K562 (cell line): ENCODE data around the gene JPH4. TPM values are rescaled to one million over a fixed set of nuclear protein-coding genes. Genes with fewer than 3 reads are reported as not detected.

ENCODE experiments used
- CBFA2T3 ChIP-seq: fragments of 450-650 bp; IDR thresholded peaks from 2 replicates; pipeline ENCODE4 v1.6.1; 2017
- COPS2 ChIP-seq: fragments of 450-650 bp; conservative IDR thresholded peaks from 2 replicates; pipeline ENCODE4 v1.6.1; 2016; ENCODE audit warnings: mild to moderate bottlenecking, moderate library complexity
- CTBP1 ChIP-seq: fragments of 450-650 bp; IDR thresholded peaks from 2 replicates; pipeline ENCODE4 v1.6.1; 2016; ENCODE audit warnings: borderline replicate concordance
- FOXO4 ChIP-seq: fragments of 450-650 bp; formaldehyde crosslinking; IDR thresholded peaks from 2 replicates; pipeline ENCODE4 v1.4.0; 2020; ENCODE audit warnings: mild to moderate bottlenecking, moderate library complexity
- FOXP1 ChIP-seq: sonication (generic); formaldehyde crosslinking; IDR thresholded peaks from 2 replicates; pipeline ENCODE4 v1.8.0; 2022; ENCODE audit warnings: mild to moderate bottlenecking, missing genetic modification reagents
- FOXP4 ChIP-seq: sonication (generic); formaldehyde crosslinking; IDR thresholded peaks from 2 replicates; pipeline ENCODE4 v1.8.0; 2022; ENCODE audit warnings: mild to moderate bottlenecking, missing genetic modification reagents, borderline replicate concordance
- GABPA ChIP-seq: fragments of 200-800 bp; sonication (Bioruptor generic); conservative IDR thresholded peaks from 2 replicates; pipeline ENCODE4 v1.6.1; 2016; ENCODE audit warnings: low read depth, missing genetic modification characterization, missing compliant biosample characterization
- HNRNPL ChIP-seq: fragments of 200-400 bp; formaldehyde crosslinking; IDR thresholded peaks from 2 replicates; pipeline ENCODE4 v1.6.1; 2017; ENCODE audit warnings: low read depth, mild to moderate bottlenecking, low read length
- MEF2A ChIP-seq: IDR thresholded peaks from 2 replicates; pipeline ENCODE4 v1.6.1; 2011; ENCODE audit warnings: low read depth, mild to moderate bottlenecking, low read length, moderate library complexity; ENCODE audit not compliant: control insufficient read depth
- NELFE ChIP-seq: IDR thresholded peaks from 2 replicates; pipeline ENCODE4 v1.6.1; 2011; ENCODE audit warnings: mild to moderate bottlenecking; ENCODE audit not compliant: insufficient read depth, insufficient read length
- NFXL1 ChIP-seq: fragments of 450-650 bp; formaldehyde crosslinking; IDR thresholded peaks from 2 replicates; pipeline ENCODE4 v1.4.0; 2021; ENCODE audit warnings: mild to moderate bottlenecking
- PHB ChIP-seq: fragments of 250-450 bp; sonication (Bioruptor Pico); IDR thresholded peaks from 2 replicates; pipeline ENCODE4 v1.5.0; 2021
- RBM14 ChIP-seq: fragments of 200-400 bp; formaldehyde crosslinking; IDR thresholded peaks from 2 replicates; pipeline ENCODE4 v1.6.1; 2018; ENCODE audit warnings: low read depth, mild to moderate bottlenecking, low read length, moderate library complexity, borderline replicate concordance; ENCODE audit not compliant: insufficient read depth
- RCOR1 ChIP-seq, 2 experiments: IDR thresholded peaks; 2 replicates each; pipeline ENCODE4 v1.6.1; 2012; ENCODE audit warnings: low read depth in 2 of 2, low read length in 2 of 2, borderline replicate concordance in 1 of 2, improper control_type of control experiment in 1 of 2
- SIRT6 ChIP-seq: IDR thresholded peaks from one replicate; pipeline ENCODE4 v1.6.1; 2012; ENCODE audit warnings: low read depth, mild to moderate bottlenecking, control low read depth, inconsistent platforms, low read length, moderate library complexity
- ZBTB8A ChIP-seq: fragments of 450-650 bp; IDR thresholded peaks from 2 replicates; pipeline ENCODE4 v1.6.1; 2018; ENCODE audit warnings: mild to moderate bottlenecking, moderate library complexity; ENCODE audit not compliant: partially characterized antibody
- ZNF140 ChIP-seq: fragments of 250-450 bp; sonication (Bioruptor Pico); IDR thresholded peaks from 2 replicates; pipeline ENCODE4 v1.8.0; 2021; ENCODE audit warnings: moderate library complexity, mild to moderate bottlenecking, inconsistent platforms
- ZNF449 ChIP-seq: fragments of 250-450 bp; sonication (Bioruptor Pico); IDR thresholded peaks from 2 replicates; pipeline ENCODE4 v1.8.0; 2022; ENCODE audit warnings: moderate library complexity, mild to moderate bottlenecking, inconsistent platforms
- ZNF551 ChIP-seq: fragments of 250-450 bp; sonication (Bioruptor Pico); IDR thresholded peaks from 2 replicates; pipeline ENCODE4 v1.5.0; 2021; ENCODE audit warnings: mild to moderate bottlenecking, moderate library complexity
- ZNF586 ChIP-seq: fragments of 450-650 bp; formaldehyde crosslinking; conservative IDR thresholded peaks from 2 replicates; pipeline ENCODE4 v1.4.0; 2020; ENCODE audit warnings: mild to moderate bottlenecking, moderate library complexity
- ZNF717 ChIP-seq: fragments of 250-450 bp; sonication (Bioruptor Pico); IDR thresholded peaks from 2 replicates; pipeline ENCODE4 v1.5.0; 2021
- ZZZ3 ChIP-seq: fragments of 450-650 bp; IDR thresholded peaks from 2 replicates; pipeline ENCODE4 v1.6.1; 2016; ENCODE audit warnings: antibody characterized with exemption, mild to moderate bottlenecking, moderate library complexity
- polyA plus RNA-seq, 8 experiments: library from polyadenylated mRNA; depleted of rRNA in 4 of 8; stranded (reverse) in 5 of 8; unstranded in 3 of 8; fragments of >200 nt; fragmentation: Nextera tagmentation in 2 of 8; fragmentation: Illumina TruSeq in 1 of 8; extraction: Ambion mirVana in 2 of 8; extraction: Trizol in 1 of 8; gene quantifications; 2 replicates each; pipeline versions ENCODE4 v1.2.1 to v1.2.3, GENCODE V29; 2011 to 2014; ENCODE audit warnings: inconsistent platforms in 1 of 8, missing spikeins in 1 of 8
- total RNA-seq, 7 experiments: library from RNA; depleted of rRNA in 6 of 7; stranded (reverse); fragments of >200 nt in 6 of 7; fragmentation: Illumina TruSeq in 2 of 7; extraction: Trizol in 2 of 7; gene quantifications; 2 replicates each; pipeline versions ENCODE4 v1.2.1 to v1.2.3, GENCODE V29; 2011 to 2021; ENCODE audit warnings: low replicate concordance in 1 of 7
- TF ChIP-seq, protein P1 (sequence below): fragments of 450-650 bp; IDR thresholded peaks from 2 replicates; pipeline ENCODE4 v1.6.1; 2016

Gene JPH4
- total and polyA plus RNA-seq, 9 of the 15 experiments (the other 6 are each of a cell fraction or from before 2014, with no cell fraction given) = 0.04 to 0.13 (median 0.06) TPM; not detected in 5

- TF ChIP-seq RCOR1 (IDR thresholded peaks at IDR 0.05; ENCODE audit: borderline replicate concordance in 1 of 2, low read depth in 2 of 2, low read length in 2 of 2) (peak in 1 of 2 experiments; percentile 23; a peak in 1 of 4 replicates), PHB (CRISPR knock-in tag) (no peak), ZBTB8A (no peak), GABPA (tag) (no peak), FOXP4 (CRISPR knock-in tag) (no peak), FOXO4 (CRISPR knock-in tag) (no peak), COPS2 (no peak), ZNF140 (CRISPR knock-in tag) (no peak), NELFE (no peak), ZNF586 (CRISPR knock-in tag) (no peak), NFXL1 (CRISPR knock-in tag) (no peak), RBM14 (no peak), HNRNPL (no peak), SIRT6 (no peak), FOXP1 (no peak), ZNF551 (CRISPR knock-in tag) (no peak), ZNF449 (CRISPR knock-in tag) (no peak), CBFA2T3 (no peak), ZNF717 (CRISPR knock-in tag) (no peak), CTBP1 (peak; percentile 75), MEF2A (no peak), ZZZ3 (0 out of 2 replicates have a peak, but pooled peaks have one; percentile 23)
- TF ChIP-seq, protein P1, sequence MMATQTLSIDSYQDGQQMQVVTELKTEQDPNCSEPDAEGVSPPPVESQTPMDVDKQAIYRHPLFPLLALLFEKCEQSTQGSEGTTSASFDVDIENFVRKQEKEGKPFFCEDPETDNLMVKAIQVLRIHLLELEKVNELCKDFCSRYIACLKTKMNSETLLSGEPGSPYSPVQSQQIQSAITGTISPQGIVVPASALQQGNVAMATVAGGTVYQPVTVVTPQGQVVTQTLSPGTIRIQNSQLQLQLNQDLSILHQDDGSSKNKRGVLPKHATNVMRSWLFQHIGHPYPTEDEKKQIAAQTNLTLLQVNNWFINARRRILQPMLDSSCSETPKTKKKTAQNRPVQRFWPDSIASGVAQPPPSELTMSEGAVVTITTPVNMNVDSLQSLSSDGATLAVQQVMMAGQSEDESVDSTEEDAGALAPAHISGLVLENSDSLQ = peak; percentile 35
Measured at GRCh38 chr14:23567186-23568020, 11.2 kb downstream of the JPH4 start, which contains the start of gene AP1G2 (continued).
